Lower leg skin (tissue), 3 donors: ENCODE data around the gene DOK1.

Experiments used
- POLR2A ChIP-seq, 2 donors: fragments of 450-650 bp; IDR thresholded peaks; one replicate each; pipeline ENCODE4 v1.6.1; 2016 to 2017; ENCODE audit warnings: antibody characterized with exemption in 2 of 2, mild to moderate bottlenecking in 1 of 2, moderate library complexity in 1 of 2
- TF ChIP-seq, protein P1 (sequence below), 3 donors: fragments of 450-650 bp; IDR thresholded peaks; one replicate each; pipeline ENCODE4 v1.5.1; 2016; ENCODE audit warnings: antibody characterized with exemption in 3 of 3, mild to moderate bottlenecking in 3 of 3, moderate library complexity in 2 of 3

- no peak for TF ChIP-seq POLR2A (IDR thresholded peaks at IDR 0.05)
- TF ChIP-seq, protein P1, sequence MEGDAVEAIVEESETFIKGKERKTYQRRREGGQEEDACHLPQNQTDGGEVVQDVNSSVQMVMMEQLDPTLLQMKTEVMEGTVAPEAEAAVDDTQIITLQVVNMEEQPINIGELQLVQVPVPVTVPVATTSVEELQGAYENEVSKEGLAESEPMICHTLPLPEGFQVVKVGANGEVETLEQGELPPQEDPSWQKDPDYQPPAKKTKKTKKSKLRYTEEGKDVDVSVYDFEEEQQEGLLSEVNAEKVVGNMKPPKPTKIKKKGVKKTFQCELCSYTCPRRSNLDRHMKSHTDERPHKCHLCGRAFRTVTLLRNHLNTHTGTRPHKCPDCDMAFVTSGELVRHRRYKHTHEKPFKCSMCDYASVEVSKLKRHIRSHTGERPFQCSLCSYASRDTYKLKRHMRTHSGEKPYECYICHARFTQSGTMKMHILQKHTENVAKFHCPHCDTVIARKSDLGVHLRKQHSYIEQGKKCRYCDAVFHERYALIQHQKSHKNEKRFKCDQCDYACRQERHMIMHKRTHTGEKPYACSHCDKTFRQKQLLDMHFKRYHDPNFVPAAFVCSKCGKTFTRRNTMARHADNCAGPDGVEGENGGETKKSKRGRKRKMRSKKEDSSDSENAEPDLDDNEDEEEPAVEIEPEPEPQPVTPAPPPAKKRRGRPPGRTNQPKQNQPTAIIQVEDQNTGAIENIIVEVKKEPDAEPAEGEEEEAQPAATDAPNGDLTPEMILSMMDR (IDR thresholded peaks at IDR 0.05): no peak
These were observed 21.1 kb upstream of the DOK1 start for GRCh38 chr2:74533464-74533863.
